Stimulated activated naive CD8-positive, alpha-beta T cell treated with anti-CD3 and anti-CD28 coated beads, Interleukin-15, amount 100 ng/mL, for 72 hours (primary cell): ENCODE data around the gene GANAB.
"Not testable (repeated sequence)": the region's sequence is repeated elsewhere in the genome, so short reads cannot be mapped to it uniquely, and the experiment has no call there.

Experiments
- ATAC-seq: fragments of 150-1000 bp; cut with Tn5 transposase; 2 replicates; pipeline ENCODE4 v1.10.0; 2021; ENCODE audit warnings: mild to moderate bottlenecking, moderate library complexity
- DNase-seq, 2 donors: peaks; one replicate each; pipeline ENCODE4 v3.0.0; 2021 to 2022
- H3K27ac Mint-ChIP-seq, 2 donors: one replicate each; pipeline ENCODE4 v1.8.0; 2022; ENCODE audit warnings: mild to moderate bottlenecking in 2 of 2, mixed read lengths in 2 of 2, moderate library complexity in 2 of 2
- H3K27me3 Mint-ChIP-seq: one replicate; pipeline ENCODE4 v1.8.0; 2022; ENCODE audit warnings: mixed read lengths
- H3K4me1 Mint-ChIP-seq: one replicate; pipeline ENCODE4 v1.8.0; 2022; ENCODE audit warnings: mild to moderate bottlenecking, mixed read lengths
- H3K4me3 Mint-ChIP-seq, 2 donors: one replicate each; pipeline ENCODE4 v1.8.0; 2022; ENCODE audit warnings: mild to moderate bottlenecking in 2 of 2, mixed read lengths in 2 of 2, moderate library complexity in 1 of 2
- H3K9me3 Mint-ChIP-seq, 2 donors: one replicate each; pipeline ENCODE4 v1.8.0; 2022; ENCODE audit warnings: mixed read lengths in 2 of 2

The GANAB gene

GRCh38 chr11:62581735-62582134 lies 64.7 kb downstream of the GANAB start:
- not testable (repeated sequence) for H3K4me1 Mint-ChIP-seq, H3K27ac Mint-ChIP-seq, H3K4me3 Mint-ChIP-seq, H3K9me3 Mint-ChIP-seq, DNase-seq, ATAC-seq, H3K27me3 Mint-ChIP-seq

GRCh38 chr11:62580959-62581715 lies 65.3 kb downstream of the GANAB start:
- no peaks in the 10 kb centered on the region for H3K27me3 Mint-ChIP-seq
- DNase-seq (no peak), ATAC-seq (no peak)
- no peak overlapping the region for H3K4me3 Mint-ChIP-seq
- no peaks in the 10 kb centered on the region for H3K9me3 Mint-ChIP-seq
- no peaks in the 10 kb centered on the region for H3K4me1 Mint-ChIP-seq
- H3K27ac Mint-ChIP-seq, result peak overlapping the region in 1 of 2 donors; percentile 21

GRCh38 chr11:62579252-62579651 lies 67.2 kb downstream of the GANAB start:
- Mint-ChIP-seq H3K4me1 (peaks cover 17% of the 10 kb centered on the region), H3K4me3 (no peak overlapping the region), H3K9me3 (no peaks in the 10 kb centered on the region), H3K27me3 (no peaks in the 10 kb centered on the region), H3K27ac (no peak overlapping the region)
- DNase-seq (no peak), ATAC-seq (no peak)

GRCh38 chr11:62578541-62578940 lies 67.9 kb downstream of the GANAB start:
- Mint-ChIP-seq H3K4me3 (no peak overlapping the region), H3K27ac (peak overlapping the region in 1 of 2 donors; percentile 89), H3K4me1 (peaks cover 17% of the 10 kb centered on the region), H3K27me3 (no peaks in the 10 kb centered on the region), H3K9me3 (no peaks in the 10 kb centered on the region)
- DNase-seq, result no peak
- ATAC-seq, result no peak

GRCh38 chr11:62577046-62577714 lies 69.2 kb downstream of the GANAB start:
- DNase-seq (no peak), ATAC-seq (no peak)
- H3K27ac Mint-ChIP-seq, result peak overlapping the region in 1 of 2 donors; percentile 72
- H3K27me3 Mint-ChIP-seq, result no peaks in the 10 kb centered on the region
- H3K9me3 Mint-ChIP-seq, result no peaks in the 10 kb centered on the region
- H3K4me1 Mint-ChIP-seq, result peaks cover 27% of the 10 kb centered on the region
- no peak overlapping the region for H3K4me3 Mint-ChIP-seq

- H3K4me3 Mint-ChIP-seq, result peak overlapping the region; percentile 95 to 100
- no peak overlapping the region for H3K27ac Mint-ChIP-seq
- DNase-seq (no peak), ATAC-seq (no peak)
- H3K9me3 Mint-ChIP-seq, result no peaks in the 10 kb centered on the region
- no peaks in the 10 kb centered on the region for H3K27me3 Mint-ChIP-seq
- H3K4me1 Mint-ChIP-seq, result peaks cover 41% of the 10 kb centered on the region
These were observed 70.6 kb downstream of the GANAB start for GRCh38 chr11:62575837-62576236.

GRCh38 chr11:62575156-62575555 lies 71.3 kb downstream of the GANAB start:
- Mint-ChIP-seq H3K4me3 (peak overlapping the region; percentile 95 to 100), H3K9me3 (no peaks in the 10 kb centered on the region), H3K27me3 (no peaks in the 10 kb centered on the region), H3K4me1 (peaks cover 48% of the 10 kb centered on the region), H3K27ac (peak overlapping the region; percentile 99 to 100)
- DNase-seq, result no peak
- no peak for ATAC-seq
